GM12891 (cell line): Measurements from ENCODE around the gene ACCSL.

Experiments
- DNase-seq: peaks from one replicate; pipeline ENCODE4 v3.0.0; 2011; ENCODE audit warnings: low spot score; ENCODE audit not compliant: insufficient read length
- FAIRE-seq: peaks from 2 replicates; lab custom pipeline; 2011; peaks lifted over from hg19 to GRCh38; lab: Jason Lieb, UNC
- PAX5 ChIP-seq: IDR thresholded peaks from 2 replicates; pipeline ENCODE4 v1.6.1; 2011; ENCODE audit warnings: low read length, moderate library complexity, mild to moderate bottlenecking; ENCODE audit not compliant: insufficient read depth, severe bottlenecking
- POLR2A ChIP-seq: IDR thresholded peaks from 2 replicates; pipeline ENCODE4 v1.6.1; 2011; ENCODE audit warnings: low read depth, low read length, control low read depth
- POLR2AphosphoS5 ChIP-seq: IDR thresholded peaks from 2 replicates; pipeline ENCODE4 v1.6.1; 2011; ENCODE audit warnings: low read depth, low read length, control low read depth
- POU2F2 ChIP-seq: IDR thresholded peaks from 2 replicates; pipeline ENCODE4 v1.6.1; 2011; ENCODE audit warnings: low read depth, mild to moderate bottlenecking, control low read depth, low read length, moderate library complexity
- SPI1 ChIP-seq: IDR thresholded peaks from 2 replicates; pipeline ENCODE4 v1.6.1; 2011; ENCODE audit warnings: low read depth, low read length, control low read depth
- TAF1 ChIP-seq: IDR thresholded peaks from 2 replicates; pipeline ENCODE4 v1.6.1; 2011; ENCODE audit warnings: low read depth, low read length, control low read depth

The ACCSL gene

DNA sequence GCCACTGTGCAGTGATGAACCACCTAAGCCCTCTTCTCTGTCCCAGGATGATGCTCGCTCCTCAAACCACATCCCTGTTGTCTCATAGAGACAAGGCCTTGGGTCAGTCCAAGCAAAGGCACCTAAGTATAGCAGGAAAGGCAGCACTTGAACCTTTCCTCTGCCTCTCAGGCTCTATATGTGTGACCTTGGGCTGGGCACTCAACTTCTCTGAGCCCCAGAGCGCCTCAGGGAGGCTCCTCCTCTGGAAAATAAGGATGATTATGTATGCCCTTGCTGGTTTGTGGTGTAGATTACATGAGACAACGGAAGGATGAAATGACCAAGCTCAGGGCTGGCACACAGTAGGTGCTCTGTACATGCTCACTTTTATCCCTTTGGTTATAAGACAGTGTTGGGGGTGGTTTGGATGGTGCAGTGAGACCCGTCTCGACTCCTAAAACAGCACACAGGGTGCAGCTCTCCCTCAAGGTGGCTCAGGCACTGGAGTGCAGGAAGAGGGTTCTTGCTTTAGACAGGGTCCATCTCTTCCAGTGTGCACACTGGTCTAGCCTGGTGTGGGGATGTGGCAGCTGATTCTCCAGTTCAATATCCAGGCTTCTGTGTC lies 40.2 kb upstream of the ACCSL start:
- FAIRE-seq (no peak), DNase-seq (no peak)
- no peak for TF ChIP-seq POLR2AphosphoS5
- TF ChIP-seq TAF1, result no peak
- TF ChIP-seq PAX5, result no peak
- TF ChIP-seq SPI1, result no peak
- TF ChIP-seq POU2F2, result no peak
- no peak for TF ChIP-seq POLR2A

DNA sequence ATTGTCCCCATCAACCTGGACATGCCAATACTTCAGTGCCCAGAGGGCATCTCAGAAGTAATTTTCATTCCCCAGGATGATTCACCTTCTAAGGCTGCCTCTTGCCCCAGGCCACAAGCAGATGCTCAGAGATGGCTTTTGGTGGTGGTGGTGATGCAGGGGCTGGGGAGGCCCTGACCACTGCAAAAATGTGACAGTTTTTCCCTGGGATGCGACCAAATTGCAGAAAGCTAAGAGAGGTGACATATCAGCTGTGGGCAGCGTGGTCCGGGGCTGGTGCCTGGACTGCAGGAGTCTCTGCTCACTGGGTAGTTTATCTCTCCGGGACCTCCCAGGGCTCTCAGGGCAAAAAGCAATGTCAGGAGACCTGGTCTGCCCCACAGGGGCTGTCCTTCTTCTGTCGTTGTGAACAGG lies 39.7 kb upstream of the ACCSL start:
- no peak for DNase-seq
- no peak for FAIRE-seq
- TF ChIP-seq POU2F2 (no peak), SPI1 (no peak), POLR2AphosphoS5 (no peak), POLR2A (no peak), TAF1 (no peak), PAX5 (no peak)

- FAIRE-seq (no peak), DNase-seq (no peak)
- no peak for TF ChIP-seq TAF1
- TF ChIP-seq SPI1, result no peak
- TF ChIP-seq POLR2AphosphoS5, result no peak
- no peak for TF ChIP-seq PAX5
- no peak for TF ChIP-seq POLR2A
- TF ChIP-seq POU2F2, result no peak
Measured at GRCh38 chr11:44008698-44009097, 39.1 kb upstream of the ACCSL start.

DNA sequence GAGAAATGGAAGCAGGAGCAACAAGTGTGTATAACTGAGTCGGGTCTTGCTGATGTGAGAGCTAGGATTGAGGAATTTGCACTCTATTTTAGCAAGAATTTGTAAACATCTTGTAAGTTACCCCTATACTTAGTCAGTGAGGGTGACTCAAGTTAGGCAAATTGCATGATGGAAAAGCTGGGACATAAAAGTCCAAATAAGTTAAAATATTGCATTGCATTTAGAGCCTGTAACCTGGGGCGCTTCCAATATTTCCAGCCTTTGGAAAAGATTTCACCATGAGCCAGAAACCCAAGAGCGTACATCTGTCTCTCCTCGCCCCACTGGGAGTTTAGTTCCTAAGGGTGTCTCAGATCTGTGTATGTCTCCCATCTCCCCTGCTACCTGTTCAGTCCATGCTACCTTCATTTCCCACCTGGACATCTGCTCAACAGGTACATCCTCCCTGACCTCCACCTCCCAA lies 37.0 kb upstream of the ACCSL start:
- no peak for TF ChIP-seq TAF1
- no peak for TF ChIP-seq SPI1
- no peak for TF ChIP-seq PAX5
- TF ChIP-seq POLR2AphosphoS5, result no peak
- no peak for TF ChIP-seq POLR2A
- TF ChIP-seq POU2F2, result no peak
- FAIRE-seq (no peak), DNase-seq (no peak)

DNA sequence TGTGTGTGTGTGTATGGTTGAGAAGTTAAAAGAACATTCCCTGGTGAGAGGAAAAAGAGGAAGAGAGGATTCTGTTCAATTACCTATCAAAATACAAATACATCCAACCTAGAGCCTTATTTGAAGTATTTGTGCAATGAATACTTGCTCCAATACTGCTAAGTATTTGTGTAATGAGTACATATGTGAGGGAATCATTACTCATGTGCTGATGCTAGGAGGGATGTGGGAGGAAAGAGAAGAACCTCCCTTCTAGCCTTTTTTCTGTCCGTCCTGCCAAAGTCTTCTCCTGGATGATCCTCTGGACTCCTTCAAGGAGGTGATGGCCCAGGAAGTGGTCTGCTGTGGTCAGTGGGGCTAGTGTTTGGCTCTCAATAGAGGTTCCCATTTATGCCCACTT lies 36.0 kb upstream of the ACCSL start:
- TF ChIP-seq PAX5 (no peak), POLR2A (no peak), POU2F2 (no peak), POLR2AphosphoS5 (no peak), TAF1 (no peak), SPI1 (no peak)
- DNase-seq (no peak), FAIRE-seq (no peak)

GRCh38 chr11:44014968-44015623 lies 32.7 kb upstream of the ACCSL start:
- FAIRE-seq (no peak), DNase-seq (no peak)
- TF ChIP-seq TAF1 (no peak), POU2F2 (no peak), PAX5 (no peak), SPI1 (no peak), POLR2AphosphoS5 (no peak), POLR2A (no peak)

GRCh38 chr11:44015624-44016007 lies 32.2 kb upstream of the ACCSL start:
- no peak for TF ChIP-seq PAX5
- no peak for TF ChIP-seq SPI1
- no peak for TF ChIP-seq POLR2A
- no peak for TF ChIP-seq TAF1
- no peak for TF ChIP-seq POU2F2
- TF ChIP-seq POLR2AphosphoS5, result no peak
- FAIRE-seq, result no peak
- DNase-seq, result no peak

DNA sequence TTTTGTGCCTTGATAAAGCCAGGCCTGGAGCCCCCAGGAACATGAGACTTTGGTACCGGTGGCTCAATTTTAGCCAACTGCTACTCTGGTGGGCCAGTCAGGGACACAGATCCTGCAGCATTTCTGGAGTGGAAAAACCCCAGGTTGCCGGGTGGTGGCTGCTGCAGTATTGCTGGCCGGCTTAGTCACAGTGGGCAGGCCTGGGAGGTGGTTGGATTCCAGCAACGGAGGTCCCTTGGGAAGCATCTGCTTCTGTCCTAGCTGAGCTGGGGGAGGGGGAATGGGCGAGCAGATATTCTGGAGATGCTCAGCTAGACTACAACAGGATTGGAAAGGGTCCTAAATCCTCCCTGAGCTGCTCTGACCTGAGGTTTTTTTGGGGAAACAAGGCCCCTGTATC lies 31.6 kb upstream of the ACCSL start:
- FAIRE-seq (no peak), DNase-seq (no peak)
- TF ChIP-seq TAF1 (no peak), POLR2AphosphoS5 (no peak), PAX5 (no peak), POLR2A (no peak), POU2F2 (no peak), SPI1 (no peak)

DNA sequence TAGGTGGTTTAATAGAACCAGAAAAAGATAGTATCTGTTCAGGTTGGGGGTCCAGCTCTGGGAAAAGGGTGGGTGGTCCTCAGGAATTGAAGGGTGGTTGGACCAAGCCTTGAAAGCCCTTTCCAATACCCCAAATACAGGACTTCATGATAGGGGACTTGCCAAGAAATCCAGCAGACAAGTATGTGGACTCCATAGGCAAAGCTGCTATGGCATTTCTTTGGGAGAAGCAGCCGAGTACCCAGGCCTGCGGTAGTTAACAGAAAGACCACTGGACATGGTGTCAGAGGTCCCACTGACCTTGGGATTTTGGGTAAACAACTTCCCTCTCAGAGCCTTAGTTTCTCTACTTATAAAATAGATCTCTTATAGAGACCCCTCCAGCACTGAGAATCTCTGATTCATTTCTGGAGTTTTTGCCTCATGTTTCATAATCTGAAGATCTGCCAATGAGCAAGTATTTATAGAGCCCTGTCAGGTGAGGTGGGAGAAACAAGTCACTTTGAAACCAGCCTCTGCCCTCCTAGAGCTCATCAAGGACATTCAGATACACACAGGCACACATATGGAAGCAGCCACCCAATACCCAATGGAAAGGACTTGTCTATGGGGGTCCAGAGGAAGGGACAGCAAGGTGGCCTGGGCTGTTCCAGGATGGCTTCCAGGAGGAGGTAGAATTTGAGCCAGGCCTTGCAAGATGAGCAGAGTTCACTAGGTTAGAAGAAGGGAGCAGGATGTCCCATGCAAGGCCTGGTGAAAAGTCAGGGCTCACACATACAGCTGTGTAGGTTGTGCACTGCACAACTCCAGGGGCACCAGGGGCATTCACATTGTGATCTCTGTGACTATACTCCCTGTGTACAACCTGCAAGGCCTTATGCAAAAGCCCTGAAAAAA lies 31.0 kb upstream of the ACCSL start:
- FAIRE-seq, result no peak
- no peak for TF ChIP-seq TAF1
- no peak for TF ChIP-seq PAX5
- TF ChIP-seq SPI1, result no peak
- no peak for TF ChIP-seq POU2F2
- TF ChIP-seq POLR2AphosphoS5, result no peak
- TF ChIP-seq POLR2A, result no peak
- no peak for DNase-seq
